Measurements from ENCODE around the gene FANCE. TPM values are rescaled to one million over a fixed set of nuclear protein-coding genes. Genes with fewer than 3 reads are reported as not detected.

The FANCE gene, protein sequence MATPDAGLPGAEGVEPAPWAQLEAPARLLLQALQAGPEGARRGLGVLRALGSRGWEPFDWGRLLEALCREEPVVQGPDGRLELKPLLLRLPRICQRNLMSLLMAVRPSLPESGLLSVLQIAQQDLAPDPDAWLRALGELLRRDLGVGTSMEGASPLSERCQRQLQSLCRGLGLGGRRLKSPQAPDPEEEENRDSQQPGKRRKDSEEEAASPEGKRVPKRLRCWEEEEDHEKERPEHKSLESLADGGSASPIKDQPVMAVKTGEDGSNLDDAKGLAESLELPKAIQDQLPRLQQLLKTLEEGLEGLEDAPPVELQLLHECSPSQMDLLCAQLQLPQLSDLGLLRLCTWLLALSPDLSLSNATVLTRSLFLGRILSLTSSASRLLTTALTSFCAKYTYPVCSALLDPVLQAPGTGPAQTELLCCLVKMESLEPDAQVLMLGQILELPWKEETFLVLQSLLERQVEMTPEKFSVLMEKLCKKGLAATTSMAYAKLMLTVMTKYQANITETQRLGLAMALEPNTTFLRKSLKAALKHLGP
- 3.3 to 3.9 TPM (median 3.7 TPM) in 5 replicates for total RNA-seq (2022; extraction: Qiagen RNA extraction)

DNA sequence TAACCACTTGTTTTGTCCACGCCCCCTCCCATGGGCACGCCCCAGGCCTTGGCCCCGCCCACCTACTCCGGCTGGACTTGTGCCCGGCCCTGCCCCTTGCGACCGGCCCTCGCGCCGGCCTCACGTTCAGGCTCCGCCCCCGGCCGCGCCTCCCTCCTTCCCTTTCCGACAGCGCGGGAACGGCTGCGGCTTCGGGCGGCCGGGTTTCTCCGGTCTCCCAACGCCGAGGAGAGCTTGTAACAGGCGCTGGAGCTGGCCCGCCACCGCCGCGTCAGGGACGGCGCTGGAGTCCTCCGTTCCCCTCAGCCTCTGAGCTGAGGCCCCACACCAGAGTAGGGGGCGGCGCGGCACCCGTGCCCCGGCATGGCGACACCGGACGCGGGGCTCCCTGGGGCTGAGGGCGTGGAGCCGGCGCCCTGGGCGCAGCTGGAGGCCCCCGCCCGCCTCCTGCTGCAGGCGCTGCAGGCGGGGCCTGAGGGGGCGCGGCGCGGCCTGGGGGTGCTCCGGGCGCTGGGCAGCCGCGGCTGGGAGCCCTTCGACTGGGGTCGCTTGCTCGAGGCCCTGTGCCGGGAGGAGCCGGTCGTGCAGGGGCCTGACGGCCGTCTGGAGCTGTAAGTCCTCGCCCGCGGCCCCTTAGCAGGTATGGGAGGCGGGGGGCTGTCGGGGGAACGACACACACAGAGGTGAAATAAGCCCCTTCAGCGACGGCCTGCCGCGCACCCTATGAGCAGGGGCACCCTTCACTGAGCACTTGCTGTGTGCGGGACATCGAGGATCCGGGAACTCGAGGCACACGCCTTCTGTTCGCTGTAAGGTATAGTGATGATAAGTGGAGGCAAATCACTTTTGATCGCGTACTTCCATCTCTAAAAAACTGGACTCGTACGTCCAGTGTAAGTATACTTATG lies at the start of gene FANCE:
Gene FANCE (plus strand): TSS at position 156 of the 908 bp plus-strand sequence. CDS start 208 bp downstream, at position 364.

DNA sequence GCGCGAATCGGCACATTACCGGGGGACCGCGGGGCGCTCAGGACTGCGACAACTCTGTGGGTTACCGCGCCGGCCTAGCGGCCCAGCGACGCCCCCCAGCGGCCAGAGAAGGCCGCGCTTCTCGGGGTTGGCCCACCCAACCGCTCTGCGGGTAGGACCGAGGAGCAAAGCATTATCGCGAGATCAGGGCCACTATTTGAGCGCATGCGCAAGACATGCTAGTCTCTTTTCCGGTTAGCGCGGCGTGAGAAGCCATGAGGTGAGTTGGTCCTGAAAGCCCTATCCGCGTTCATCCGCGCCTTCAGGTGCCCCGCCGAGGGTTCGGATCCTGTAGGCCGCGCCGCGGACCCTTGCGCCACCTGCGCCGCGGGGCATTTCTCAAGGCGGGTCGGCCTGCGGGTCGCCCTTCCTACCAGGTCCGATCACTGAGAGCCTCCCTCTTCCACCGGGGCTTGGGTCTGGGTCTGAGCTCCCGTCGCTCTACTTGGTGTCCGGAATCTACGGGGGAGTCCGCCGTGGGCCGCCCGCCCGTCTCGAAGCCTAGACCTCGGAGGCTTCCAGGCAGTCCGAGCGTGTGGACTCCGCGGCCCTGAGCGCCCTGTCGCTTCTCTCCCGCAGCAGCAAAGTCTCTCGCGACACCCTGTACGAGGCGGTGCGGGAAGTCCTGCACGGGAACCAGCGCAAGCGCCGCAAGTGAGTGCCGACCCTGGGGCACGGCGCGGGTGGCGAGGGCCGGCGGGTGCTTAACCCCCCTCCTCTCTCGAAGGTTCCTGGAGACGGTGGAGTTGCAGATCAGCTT lies 16.2 kb downstream of the FANCE start, which contains the start of gene RPL10A:
Gene RPL10A (plus strand): TSS at position 221 of the 799 bp plus-strand sequence. CDS start 34 bp downstream, at position 255.

DNA sequence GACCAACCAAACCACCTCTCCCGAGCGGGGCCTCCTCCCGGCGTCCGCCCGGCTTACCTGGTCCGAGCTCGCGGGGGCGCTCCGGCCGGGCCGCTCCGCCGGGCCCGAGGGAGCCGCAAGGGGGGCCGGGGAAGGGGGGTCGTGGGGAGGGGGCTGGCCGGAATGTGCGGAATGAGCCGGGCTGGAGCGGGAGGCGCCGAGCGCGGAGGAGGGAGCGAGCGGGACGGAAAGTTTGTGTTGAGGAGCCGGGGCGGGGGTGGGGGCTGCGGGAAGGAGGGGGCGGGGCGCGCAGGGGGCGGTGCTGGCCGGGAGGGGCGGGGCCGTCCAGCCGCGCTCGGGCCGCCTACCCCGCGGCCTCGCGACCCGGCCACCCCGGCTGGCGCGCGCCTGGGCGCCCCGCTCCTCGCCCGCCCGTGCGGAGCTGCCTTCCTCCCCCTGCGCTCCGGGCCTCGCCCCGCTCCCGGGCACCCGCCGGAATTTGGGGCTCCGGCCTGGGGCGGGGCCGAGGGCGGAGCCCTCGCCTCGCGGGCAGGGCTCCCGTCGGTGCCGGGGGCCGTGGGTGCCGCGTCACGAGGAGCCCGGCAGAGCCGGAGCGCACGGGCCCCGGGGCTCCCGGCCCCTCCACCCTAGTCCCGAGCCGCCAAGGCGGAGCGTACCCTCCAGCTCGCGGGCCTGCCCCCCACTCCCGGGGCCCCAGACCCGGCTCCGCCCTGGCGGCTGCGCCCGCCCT lies 44.9 kb downstream of the FANCE start, which contains the start of gene TEAD3:
Gene TEAD3 (minus strand): TSS at position 239 of the 730 bp plus-strand sequence.

DNA sequence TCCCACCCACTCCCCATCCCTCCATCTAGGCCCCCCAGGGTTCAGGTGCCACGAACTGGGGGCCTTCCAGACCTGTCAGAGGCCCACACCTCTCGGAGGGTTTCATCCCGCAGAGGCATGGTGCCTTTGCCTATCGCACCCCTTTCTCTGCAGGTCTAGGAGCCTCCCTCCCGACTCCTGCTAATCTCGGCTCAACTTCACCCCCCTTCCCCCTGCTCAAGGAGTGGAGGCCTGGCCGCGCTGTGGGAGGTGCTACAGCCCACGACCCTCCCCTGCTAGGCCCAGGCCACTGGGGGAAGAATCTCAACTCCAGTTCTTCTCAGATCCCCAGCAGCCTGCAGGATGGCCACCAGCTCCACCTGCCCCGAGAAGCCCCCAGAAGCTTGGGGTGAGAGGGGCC lies 60.6 kb downstream of the FANCE start, which contains the start of gene TULP1:
Gene TULP1 (minus strand): TSS at position 157 of the 400 bp plus-strand sequence. CDS start 38 bp downstream, at position 119.

Other genes starting within 250 kb of the FANCE start
- 0.02 to 0.09 TPM (median 0.05 TPM) in 5 replicates for gene SCUBE3, start 238.4 kb upstream of the FANCE start, total RNA-seq (2022; extraction: Qiagen RNA extraction)
- gene ZNF76, start 192.6 kb upstream of the FANCE start, total RNA-seq (2022; extraction: Qiagen RNA extraction), result 7.5 to 10.1 TPM (median 9.8 TPM) in 5 replicates
- 0.07 to 0.26 TPM (median 0.09 TPM) in 3 of 5 replicates, not detected in the others for gene DEF6, start 154.5 kb upstream of the FANCE start, total RNA-seq (2022; extraction: Qiagen RNA extraction)
- 4.9 to 6.6 TPM (median 5.6 TPM) in 5 replicates for gene PPARD, start 109.8 kb upstream of the FANCE start, total RNA-seq (2022; extraction: Qiagen RNA extraction)
- 1,438 to 1,588 TPM (median 1,532 TPM) in 5 replicates for gene RPL10A, start 16.1 kb downstream of the FANCE start, total RNA-seq (2022; extraction: Qiagen RNA extraction)
- 5.7 to 8.0 TPM (median 7.6 TPM) in 5 replicates for gene TEAD3, start 44.7 kb downstream of the FANCE start, total RNA-seq (2022; extraction: Qiagen RNA extraction)
- gene TULP1, start 60.6 kb downstream of the FANCE start, total RNA-seq (2022; extraction: Qiagen RNA extraction), result not detected in 5 replicates
- gene FKBP5, start 236.6 kb downstream of the FANCE start, total RNA-seq (2022; extraction: Qiagen RNA extraction), result 102 to 165 TPM (median 126 TPM) in 5 replicates

Measured in A549 treated with Hydrocortisone at 1 μM for 4 hours (cell line).